Measurements from ENCODE around the gene FAM13C. TPM values are rescaled to one million over a fixed set of nuclear protein-coding genes. Genes with fewer than 3 reads are reported as not detected.

Gene FAM13C
- total RNA-seq, 4 donors from 2014 or later: 6.0 to 21.8 (median 10.5) TPM

- 82% methylated on average over 3 of the region's 3 CpGs for whole genome bisulfite sequencing
- peaks cover 3% of the 10 kb centered on the region for H3K9me3 ChIP-seq
- no peak overlapping the region for H3K27ac ChIP-seq
- no peaks in the 10 kb centered on the region for H3K36me3 ChIP-seq
- DNase-seq (ENCODE audit: low spot score in 2 of 2): no peak
- H3K4me1 ChIP-seq: no peaks in the 10 kb centered on the region
- H3K27me3 ChIP-seq: no peaks in the 10 kb centered on the region
- no peak overlapping the region for H3K4me3 ChIP-seq
- TF ChIP-seq, protein P1, sequence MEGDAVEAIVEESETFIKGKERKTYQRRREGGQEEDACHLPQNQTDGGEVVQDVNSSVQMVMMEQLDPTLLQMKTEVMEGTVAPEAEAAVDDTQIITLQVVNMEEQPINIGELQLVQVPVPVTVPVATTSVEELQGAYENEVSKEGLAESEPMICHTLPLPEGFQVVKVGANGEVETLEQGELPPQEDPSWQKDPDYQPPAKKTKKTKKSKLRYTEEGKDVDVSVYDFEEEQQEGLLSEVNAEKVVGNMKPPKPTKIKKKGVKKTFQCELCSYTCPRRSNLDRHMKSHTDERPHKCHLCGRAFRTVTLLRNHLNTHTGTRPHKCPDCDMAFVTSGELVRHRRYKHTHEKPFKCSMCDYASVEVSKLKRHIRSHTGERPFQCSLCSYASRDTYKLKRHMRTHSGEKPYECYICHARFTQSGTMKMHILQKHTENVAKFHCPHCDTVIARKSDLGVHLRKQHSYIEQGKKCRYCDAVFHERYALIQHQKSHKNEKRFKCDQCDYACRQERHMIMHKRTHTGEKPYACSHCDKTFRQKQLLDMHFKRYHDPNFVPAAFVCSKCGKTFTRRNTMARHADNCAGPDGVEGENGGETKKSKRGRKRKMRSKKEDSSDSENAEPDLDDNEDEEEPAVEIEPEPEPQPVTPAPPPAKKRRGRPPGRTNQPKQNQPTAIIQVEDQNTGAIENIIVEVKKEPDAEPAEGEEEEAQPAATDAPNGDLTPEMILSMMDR (IDR thresholded peaks at IDR 0.05): no peak
- TF ChIP-seq POLR2AphosphoS5 (IDR thresholded peaks at IDR 0.05) (no peak), POLR2A (IDR thresholded peaks at IDR 0.05) (no peak), EP300 (IDR thresholded peaks at IDR 0.05) (no peak)
Measured at GRCh38 chr10:59375990-59376389, 13.6 kb upstream of the FAM13C start.

- DNase-seq (ENCODE audit: low spot score in 2 of 2): no peak
- H3K4me3 ChIP-seq: no peak overlapping the region
- H3K9me3 ChIP-seq: no peaks in the 10 kb centered on the region
- no peaks in the 10 kb centered on the region for H3K27me3 ChIP-seq
- TF ChIP-seq, protein P1 (IDR thresholded peaks at IDR 0.05): no peak
- TF ChIP-seq POLR2A (IDR thresholded peaks at IDR 0.05) (no peak), POLR2AphosphoS5 (IDR thresholded peaks at IDR 0.05) (no peak), EP300 (IDR thresholded peaks at IDR 0.05) (no peak)
- no peaks in the 10 kb centered on the region for H3K4me1 ChIP-seq
- H3K27ac ChIP-seq: no peak overlapping the region
- no peaks in the 10 kb centered on the region for H3K36me3 ChIP-seq
Measured at GRCh38 chr10:59374916-59375315, 12.6 kb upstream of the FAM13C start.

GRCh38 chr10:59373071-59373470 is 10.7 kb upstream of the FAM13C start:
- no peak for DNase-seq (ENCODE audit: low spot score in 2 of 2)

DNA sequence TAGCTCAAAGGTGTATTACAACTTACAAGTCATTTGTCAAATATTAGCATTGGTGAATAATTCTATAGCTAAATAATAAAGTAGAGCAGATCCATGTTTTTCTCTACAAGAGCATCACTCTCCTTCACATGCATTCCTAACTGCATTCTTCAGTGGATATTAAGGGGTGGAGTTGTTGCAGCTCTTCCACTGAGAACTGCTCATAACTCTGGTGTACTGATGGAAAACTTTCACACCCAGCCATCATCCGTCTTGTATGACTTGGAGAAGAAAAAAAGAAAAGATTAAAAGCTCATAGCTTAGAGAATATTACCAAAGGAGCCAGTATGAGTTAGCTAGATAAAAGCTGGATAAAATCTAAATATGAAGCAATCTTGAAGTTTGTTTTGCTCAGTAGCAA is 10.2 kb upstream of the FAM13C start:
- H3K27ac ChIP-seq: no peak overlapping the region
- WGBS: 61% methylated on average over 1 of the region's 1 CpG

More at GRCh38 chr10:59373071-59373470, 10.7 kb upstream of the FAM13C start:
- TF ChIP-seq POLR2AphosphoS5 (IDR thresholded peaks at IDR 0.05) (no peak), POLR2A (IDR thresholded peaks at IDR 0.05) (no peak)
- TF ChIP-seq, protein P1 (IDR thresholded peaks at IDR 0.05): no peak
- no peaks in the 10 kb centered on the region for H3K4me1 ChIP-seq
- no peaks in the 10 kb centered on the region for H3K36me3 ChIP-seq
- no peak overlapping the region for H3K27ac ChIP-seq
- no peaks in the 10 kb centered on the region for H3K27me3 ChIP-seq
- WGBS: 84% methylated on average over 3 of the region's 3 CpGs
- H3K4me3 ChIP-seq: no peak overlapping the region
- H3K9me3 ChIP-seq: no peaks in the 10 kb centered on the region

GRCh38 chr10:59366290-59366689 is 3.9 kb upstream of the FAM13C start:
- WGBS: 56% methylated on average over 3 of the region's 3 CpGs
- no peak overlapping the region for H3K27ac ChIP-seq
- DNase-seq (ENCODE audit: low spot score in 2 of 2): no peak
- no peak overlapping the region for H3K4me3 ChIP-seq
- H3K4me1 ChIP-seq: peaks cover 18% of the 10 kb centered on the region
- no peaks in the 10 kb centered on the region for H3K27me3 ChIP-seq
- TF ChIP-seq EP300 (IDR thresholded peaks at IDR 0.05): no peak
- no peak for TF ChIP-seq POLR2AphosphoS5 (IDR thresholded peaks at IDR 0.05)
- TF ChIP-seq, protein P1 (IDR thresholded peaks at IDR 0.05): no peak
- TF ChIP-seq POLR2A (IDR thresholded peaks at IDR 0.05): no peak
- H3K36me3 ChIP-seq: no peaks in the 10 kb centered on the region
- no peaks in the 10 kb centered on the region for H3K9me3 ChIP-seq

More for the DNA sequence above, 10.2 kb upstream of the FAM13C start:
- no peaks in the 10 kb centered on the region for H3K4me1 ChIP-seq
- no peaks in the 10 kb centered on the region for H3K9me3 ChIP-seq
- no peak overlapping the region for H3K4me3 ChIP-seq
- H3K36me3 ChIP-seq: no peaks in the 10 kb centered on the region
- H3K27me3 ChIP-seq: no peaks in the 10 kb centered on the region
- TF ChIP-seq, protein P1 (IDR thresholded peaks at IDR 0.05): no peak
- TF ChIP-seq POLR2AphosphoS5 (IDR thresholded peaks at IDR 0.05) (no peak), POLR2A (IDR thresholded peaks at IDR 0.05) (no peak), EP300 (IDR thresholded peaks at IDR 0.05) (no peak)
- DNase-seq (ENCODE audit: low spot score in 2 of 2): no peak
